T-cell (primary cell): ENCODE data around the gene PTPRT. TPM values are rescaled to one million over a fixed set of nuclear protein-coding genes. Genes with fewer than 3 reads are reported as not detected.

Experiments used
- ATAC-seq, 4 experiments: fragments of 200-7000 bp in 3 of 4; fragments of 150-1000 bp in 1 of 4; cut with Tn5 transposase; replicated peaks in 1 of 4; 1 replicate in 3 of 4; 2 replicates in 1 of 4; pipeline ENCODE4 v1.10.0; 2021; ENCODE audit warnings: moderate library complexity in 3 of 4, mild to moderate bottlenecking in 2 of 4, moderate number of reproducible peaks in 1 of 4
- CTCF ChIA-PET, 2 donors: fragments of 300-600 bp; sonication (Branson Sonifier 250); formaldehyde crosslinking; loops; one replicate each; lab custom pipeline; 2022; ENCODE audit warnings: antibody characterized with exemption in 2 of 2; lab: Charles Lee
- POLR2A ChIA-PET, 2 donors: fragments of 300-600 bp; sonication (Branson Sonifier 250); formaldehyde crosslinking; loops; one replicate each; lab custom pipeline; 2022; ENCODE audit warnings: antibody characterized with exemption in 2 of 2; lab: Charles Lee
- DNase-seq, 35 experiments: peaks; one replicate each; pipeline versions ENCODE4 v3.0.0 to v3.0.0-alpha.2; 2013 to 2023
- H3K27ac ChIP-seq: one replicate; pipeline ENCODE4 v1.5.1; 2013; ENCODE audit warnings: low read length
- H3K27me3 ChIP-seq, 2 experiments: replicated peaks in 1 of 2; 1 replicate in 1 of 2; 2 replicates in 1 of 2; pipeline versions ENCODE4 v1.6.1 to v1.7.0; 2013; ENCODE audit warnings: low read length in 1 of 2, mixed read lengths in 1 of 2; ENCODE audit not compliant: control insufficient read depth in 2 of 2, insufficient read depth in 2 of 2; ENCODE audit errors: extremely low read depth in 1 of 2
- H3K36me3 ChIP-seq, 2 donors: 1 replicate in 1 of 2; 2 replicates in 1 of 2; pipeline versions ENCODE4 v1.6.1 to v1.7.0; 2013; ENCODE audit warnings: low read length in 1 of 2; ENCODE audit not compliant: control insufficient read depth in 2 of 2, insufficient read depth in 1 of 2; ENCODE audit errors: extremely low read depth in 1 of 2
- H3K4me1 ChIP-seq, 2 experiments: 1 replicate in 1 of 2; 2 replicates in 1 of 2; pipeline versions ENCODE4 v1.6.1 to v1.7.0; 2013; ENCODE audit warnings: low read length in 2 of 2, mixed read lengths in 1 of 2; ENCODE audit not compliant: insufficient read depth in 2 of 2, control insufficient read depth in 1 of 2; ENCODE audit errors: extremely low read depth in 1 of 2
- H3K4me3 ChIP-seq, 2 donors: 1 replicate in 1 of 2; 2 replicates in 1 of 2; pipeline versions ENCODE4 v1.5.1 to v1.7.0; 2013; ENCODE audit warnings: mild to moderate bottlenecking in 2 of 2, low read length in 1 of 2, moderate library complexity in 1 of 2; ENCODE audit not compliant: control insufficient read depth in 1 of 2; ENCODE audit errors: extremely low read depth in 1 of 2
- H3K9me3 ChIP-seq: 2 replicates; pipeline ENCODE4 v1.7.0; 2013
- H3K27ac Mint-ChIP-seq, 2 donors: one replicate each; pipeline ENCODE4 v1.8.0; 2020 to 2021; ENCODE audit warnings: mild to moderate bottlenecking in 2 of 2, mixed read lengths in 2 of 2
- H3K27me3 Mint-ChIP-seq, 2 donors: one replicate each; pipeline ENCODE4 v1.8.0; 2021 to 2022; ENCODE audit warnings: mixed read lengths in 2 of 2
- H3K36me3 Mint-ChIP-seq: one replicate; pipeline ENCODE4 v1.8.0; 2021; ENCODE audit warnings: mixed read lengths
- H3K4me1 Mint-ChIP-seq, 3 donors: one replicate each; pipeline ENCODE4 v1.8.0; 2020 to 2022; ENCODE audit warnings: mixed read lengths in 3 of 3, mild to moderate bottlenecking in 1 of 3
- H3K4me3 Mint-ChIP-seq, 3 donors: one replicate each; pipeline ENCODE4 v1.8.0; 2020 to 2022; ENCODE audit warnings: mild to moderate bottlenecking in 3 of 3, mixed read lengths in 3 of 3, moderate library complexity in 3 of 3
- H3K9me3 Mint-ChIP-seq, 3 donors: one replicate each; pipeline ENCODE4 v1.8.0; 2020 to 2022; ENCODE audit warnings: mixed read lengths in 3 of 3
- WGBS: methylation state at CpG from one replicate; pipeline ENCODE4 v1.1.5; 2013; ENCODE audit warnings: missing lambda C conversion rate; ENCODE audit not compliant: insufficient coverage; 5-methylcytosine and 5-hydroxymethylcytosine counted together
- total RNA-seq, 35 experiments: library from RNA in 6 of 35; stranded (reverse) in 6 of 35; fragments of 120-200 nt in 1 of 35; gene quantifications; one replicate each; pipeline versions ENCODE4 v1.2.1 to v1.2.4 and lab custom pipeline; 2013 to 2026

Gene PTPRT
- total RNA-seq, 5 donors from 2014 or later (not counting 1 experiment from before 2014, with no cell fraction given), result not detected

GRCh38 chr20:42887281-42887680 is 302.4 kb downstream of the PTPRT start:
- CTCF ChIA-PET, result interaction anchor here in 1 of 2 donors (0.6 kb wide), 1 partner anchor 20 kb away, joined by 5 read pairs; no protein-coding TSS in a partner anchor
- POLR2A ChIA-PET, result no interaction called here
- H3K9me3 ChIP-seq, result no peaks in the 10 kb centered on the region
- Mint-ChIP-seq H3K27me3 (no peaks in the 10 kb centered on the region), H3K4me3 (no peak overlapping the region), H3K27ac (no peak overlapping the region), H3K9me3 (peaks cover 6 to 7% (median 7%) of the 10 kb centered on the region in 3 donors), H3K4me1 (no peaks in the 10 kb centered on the region), H3K36me3 (no peaks in the 10 kb centered on the region)
- no peaks in the 10 kb centered on the region for H3K27me3 ChIP-seq
- no peak overlapping the region for H3K27ac ChIP-seq
- no peak for DNase-seq
- ATAC-seq, result no peak
- H3K36me3 ChIP-seq, result no peaks in the 10 kb centered on the region
- H3K4me1 ChIP-seq, result no peaks in the 10 kb centered on the region
- WGBS, result 80% methylated on average over 1 of the region's 3 CpGs
- no peak overlapping the region for H3K4me3 ChIP-seq

DNA sequence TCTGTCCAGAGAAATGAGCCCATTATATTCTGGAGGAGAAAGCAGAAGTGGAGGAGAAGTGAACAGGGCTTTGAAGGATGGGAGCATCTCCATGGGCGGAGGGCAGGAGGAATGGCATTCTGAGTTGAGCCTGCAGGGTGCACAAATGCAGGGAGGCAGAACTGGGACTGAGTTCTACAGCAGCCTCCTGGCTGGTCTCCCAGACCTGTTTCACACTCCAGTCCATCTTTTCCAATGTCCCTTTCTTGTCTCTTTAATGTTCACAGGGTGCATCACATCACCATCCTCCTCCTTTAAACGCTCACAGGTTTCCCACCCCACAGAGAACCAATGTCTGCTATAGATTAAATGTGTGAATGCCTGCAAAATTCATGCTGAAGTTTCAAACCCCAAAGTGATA is 302.9 kb downstream of the PTPRT start:
- no peaks in the 10 kb centered on the region for H3K36me3 Mint-ChIP-seq
- no peaks in the 10 kb centered on the region for H3K27me3 Mint-ChIP-seq
- ChIA-PET CTCF (no interaction called here), POLR2A (no interaction called here)
- Histone ChIP-seq H3K9me3 (no peaks in the 10 kb centered on the region), H3K36me3 (no peaks in the 10 kb centered on the region), H3K4me3 (no peak overlapping the region), H3K27me3 (no peaks in the 10 kb centered on the region), H3K4me1 (no peaks in the 10 kb centered on the region), H3K27ac (no peak overlapping the region)
- H3K4me1 Mint-ChIP-seq, result no peaks in the 10 kb centered on the region
- ATAC-seq, result no peak
- no peak overlapping the region for H3K27ac Mint-ChIP-seq
- 67% methylated on average over 1 of the region's 2 CpGs for WGBS
- H3K4me3 Mint-ChIP-seq, result no peak overlapping the region
- no peak for DNase-seq
- peaks cover 6 to 7% (median 7%) of the 10 kb centered on the region in 3 donors for H3K9me3 Mint-ChIP-seq

GRCh38 chr20:42886046-42886445 is 303.7 kb downstream of the PTPRT start:
- POLR2A ChIA-PET, result no interaction called here
- Mint-ChIP-seq H3K9me3 (peaks cover 3 to 7% (median 5%) of the 10 kb centered on the region in 3 donors), H3K4me1 (no peaks in the 10 kb centered on the region), H3K36me3 (no peaks in the 10 kb centered on the region), H3K27me3 (no peaks in the 10 kb centered on the region), H3K4me3 (no peak overlapping the region), H3K27ac (no peak overlapping the region)
- WGBS, result 100% methylated on average over 3 of the region's 6 CpGs
- CTCF ChIA-PET, result no interaction called here
- H3K4me1 ChIP-seq, result no peaks in the 10 kb centered on the region
- H3K27ac ChIP-seq, result no peak overlapping the region
- ATAC-seq (no peak), DNase-seq (no peak)
- no peaks in the 10 kb centered on the region for H3K9me3 ChIP-seq
- H3K27me3 ChIP-seq, result no peaks in the 10 kb centered on the region
- no peak overlapping the region for H3K4me3 ChIP-seq
- H3K36me3 ChIP-seq, result no peaks in the 10 kb centered on the region

DNA sequence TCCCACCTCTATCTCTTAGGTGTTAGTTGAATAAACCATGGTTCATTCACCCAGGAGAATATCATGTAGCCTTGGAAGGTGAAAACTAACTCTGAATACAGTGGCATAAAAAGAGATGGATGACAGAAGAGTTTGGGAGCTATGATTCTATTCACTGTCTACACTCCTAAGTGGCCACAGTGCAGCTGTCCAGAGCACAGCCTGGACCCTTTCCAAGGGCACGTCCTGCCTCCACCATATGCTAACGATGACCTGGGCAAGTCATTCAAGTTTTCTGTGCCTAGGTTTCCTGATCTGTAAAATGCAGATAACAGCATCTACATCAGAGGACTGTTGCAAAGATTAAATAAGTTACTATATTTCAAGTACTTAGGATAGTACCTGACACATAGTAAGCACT is 314.1 kb downstream of the PTPRT start:
- no peak for ATAC-seq
- CTCF ChIA-PET, result no interaction called here
- no peak overlapping the region for H3K27ac ChIP-seq
- DNase-seq, result no peak
- H3K9me3 Mint-ChIP-seq, result peaks cover 0 to 3% (median 0%) of the 10 kb centered on the region in 3 donors
- no peak overlapping the region for H3K27ac Mint-ChIP-seq
- no peaks in the 10 kb centered on the region for H3K27me3 ChIP-seq
- POLR2A ChIA-PET, result no interaction called here
- H3K4me1 Mint-ChIP-seq, result no peaks in the 10 kb centered on the region
- no peaks in the 10 kb centered on the region for H3K36me3 Mint-ChIP-seq
- no peaks in the 10 kb centered on the region for H3K9me3 ChIP-seq
- no peak overlapping the region for H3K4me3 Mint-ChIP-seq
- no peaks in the 10 kb centered on the region for H3K4me1 ChIP-seq
- H3K4me3 ChIP-seq, result no peak overlapping the region
- no peaks in the 10 kb centered on the region for H3K36me3 ChIP-seq
- peaks cover 0 to 3% of the 10 kb centered on the region in 2 donors for H3K27me3 Mint-ChIP-seq
- WGBS, result no CpG with 5 or more reads among the region's 2 CpGs

DNA sequence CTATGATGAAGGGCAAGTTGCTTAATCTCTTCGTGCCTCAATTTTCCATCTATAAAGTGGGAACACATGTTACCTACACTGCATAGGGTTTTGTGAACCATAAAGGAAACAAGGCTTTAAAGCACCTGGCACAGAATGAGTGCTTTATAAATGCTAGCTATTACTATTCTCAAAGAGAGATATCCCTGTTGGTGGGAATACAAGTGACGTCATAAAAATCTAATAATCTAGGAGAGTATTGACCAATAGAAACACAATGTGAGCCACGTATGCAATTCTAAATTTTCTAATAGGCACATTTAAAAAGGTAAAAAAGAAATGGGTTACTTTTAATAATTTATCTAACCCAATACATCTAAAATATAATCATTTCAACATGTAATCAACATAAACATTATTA is 316.4 kb downstream of the PTPRT start:
- Histone ChIP-seq H3K4me3 (no peak overlapping the region), H3K36me3 (no peaks in the 10 kb centered on the region), H3K4me1 (no peaks in the 10 kb centered on the region), H3K27ac (no peak overlapping the region), H3K9me3 (no peaks in the 10 kb centered on the region), H3K27me3 (no peaks in the 10 kb centered on the region)
- POLR2A ChIA-PET, result no interaction called here
- no CpG with 5 or more reads among the region's 3 CpGs for WGBS
- ATAC-seq (no peak), DNase-seq (no peak)
- Mint-ChIP-seq H3K4me3 (no peak overlapping the region), H3K36me3 (no peaks in the 10 kb centered on the region), H3K27ac (no peak overlapping the region), H3K4me1 (no peaks in the 10 kb centered on the region), H3K9me3 (peaks cover 0 to 3% (median 3%) of the 10 kb centered on the region in 3 donors), H3K27me3 (peaks cover 0 to 3% of the 10 kb centered on the region in 2 donors)
- CTCF ChIA-PET, result no interaction called here

DNA sequence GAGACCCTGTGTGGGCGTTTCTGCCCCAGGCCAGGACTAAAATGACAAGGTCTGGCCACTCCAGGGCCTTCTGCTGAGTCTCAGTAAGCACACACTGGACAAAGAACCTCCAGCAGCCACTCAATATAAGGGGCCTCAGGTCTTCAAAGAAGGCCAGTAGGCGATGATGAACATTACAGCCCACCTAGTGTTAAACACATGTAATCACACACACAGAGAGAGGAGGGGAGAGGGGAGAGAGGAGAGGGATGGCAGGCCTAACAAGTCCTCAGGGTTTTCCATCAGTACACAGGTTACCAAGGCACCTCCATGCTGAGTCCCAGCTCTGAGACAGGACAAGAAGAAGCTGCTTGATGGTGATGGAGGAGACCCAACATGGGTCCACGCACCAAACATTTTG is 325.6 kb downstream of the PTPRT start:
- H3K27ac ChIP-seq, result no peak overlapping the region
- peaks cover 0 to 9% of the 10 kb centered on the region in 2 donors for H3K27me3 Mint-ChIP-seq
- no peak for DNase-seq
- H3K4me3 ChIP-seq, result no peak overlapping the region
- H3K4me1 Mint-ChIP-seq, result no peaks in the 10 kb centered on the region
- CTCF ChIA-PET, result no interaction called here
- peaks cover 0 to 11% (median 4%) of the 10 kb centered on the region in 3 donors for H3K9me3 Mint-ChIP-seq
- no peaks in the 10 kb centered on the region for H3K27me3 ChIP-seq
- no peak for ATAC-seq
- no peaks in the 10 kb centered on the region for H3K9me3 ChIP-seq
- no peaks in the 10 kb centered on the region for H3K4me1 ChIP-seq
- WGBS, result 0% methylated on average over 1 of the region's 3 CpGs
- no peaks in the 10 kb centered on the region for H3K36me3 ChIP-seq
- no peak overlapping the region for H3K4me3 Mint-ChIP-seq
- H3K36me3 Mint-ChIP-seq, result no peaks in the 10 kb centered on the region
- no peak overlapping the region for H3K27ac Mint-ChIP-seq
- POLR2A ChIA-PET, result no interaction called here

DNA sequence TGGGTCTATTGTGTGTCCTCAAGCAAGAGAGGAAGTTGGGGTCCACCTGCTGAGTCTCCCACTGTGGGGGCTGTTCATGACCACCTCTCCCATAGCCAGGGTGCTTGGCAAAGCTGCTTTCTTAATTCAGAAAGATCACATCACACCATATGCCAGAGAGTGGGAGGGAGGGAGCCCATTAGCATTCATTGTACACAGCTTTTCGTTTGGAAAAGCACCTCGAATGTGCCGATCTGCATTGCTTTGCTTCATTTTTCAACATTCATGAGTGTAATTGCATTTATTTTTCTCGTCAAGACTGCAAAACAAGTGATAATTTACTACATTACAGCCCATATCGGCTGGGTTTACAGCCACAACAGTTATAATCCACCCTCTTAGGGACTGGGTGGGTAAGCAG is 327.3 kb downstream of the PTPRT start:
- Histone ChIP-seq H3K27ac (no peak overlapping the region), H3K36me3 (no peaks in the 10 kb centered on the region), H3K27me3 (no peaks in the 10 kb centered on the region), H3K9me3 (no peaks in the 10 kb centered on the region), H3K4me3 (no peak overlapping the region), H3K4me1 (no peaks in the 10 kb centered on the region)
- ChIA-PET CTCF (no interaction called here), POLR2A (no interaction called here)
- Mint-ChIP-seq H3K27me3 (peaks cover 0 to 9% of the 10 kb centered on the region in 2 donors), H3K4me3 (no peak overlapping the region), H3K36me3 (no peaks in the 10 kb centered on the region), H3K4me1 (no peaks in the 10 kb centered on the region), H3K27ac (no peak overlapping the region), H3K9me3 (peaks cover 0 to 12% (median 9%) of the 10 kb centered on the region in 3 donors)
- WGBS, result no CpG with 5 or more reads among the region's 5 CpGs
- ATAC-seq (no peak), DNase-seq (no peak)
